ENCODE results near the gene DDX55.

GRCh38 chr12:123621101-123621500, 19.2 kb downstream of the DDX55 start:
- TF ChIP-seq CTCF (IDR thresholded peaks at IDR 0.05 in 4 of 5, conservative IDR thresholded peaks at IDR 0.05 in 1 of 5): no peak
- TF ChIP-seq POLR2A (IDR thresholded peaks at IDR 0.05): no peak
